Stimulated activated CD8-positive, alpha-beta memory T cell treated with anti-CD3 and anti-CD28 coated beads, Interleukin-7, amount 100 ng/mL, for 4 hours (primary cell): ENCODE measurements around the gene FOSB.

Source experiments
- DNase-seq, 2 donors: peaks; one replicate each; pipeline ENCODE4 v3.0.0-alpha.2; 2020; ENCODE audit warnings: low read depth in 2 of 2

Gene FOSB

DNA sequence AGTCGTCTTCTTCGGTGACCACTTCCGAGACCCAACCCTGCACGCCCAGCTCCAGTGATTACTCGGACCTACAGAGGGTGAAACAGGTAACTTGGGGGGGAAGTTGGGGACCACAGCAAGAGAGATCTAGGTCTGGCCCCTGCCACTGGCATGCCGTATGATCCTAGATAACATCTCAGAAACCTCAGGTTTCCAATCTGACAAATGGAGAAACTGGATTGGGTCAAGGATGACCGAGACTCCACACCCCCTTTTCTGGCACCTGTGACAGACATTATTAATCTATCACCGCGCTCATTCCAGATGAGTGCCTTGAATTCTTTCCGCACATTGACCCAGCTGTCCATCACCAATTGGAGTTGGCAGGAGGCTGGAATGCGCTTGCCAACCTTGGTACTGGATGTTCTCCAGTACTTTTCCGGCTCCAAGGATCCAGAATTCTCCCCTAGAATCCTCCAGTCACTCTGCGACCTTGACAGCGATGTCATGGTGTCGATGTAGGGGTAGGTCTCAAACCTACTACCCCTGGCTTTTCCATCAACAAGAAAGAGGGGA is 56.9 kb downstream of the FOSB start:
- no peak for DNase-seq
